ENCODE data around the gene MAN1A1. TPM values are rescaled to one million over a fixed set of nuclear protein-coding genes. Genes with fewer than 3 reads are reported as not detected.

Gene MAN1A1
- total and polyA plus RNA-seq, 4 donors, result 68.2 to 209 (median 148) TPM

GRCh38 chr6:119179062-119179461, 170.5 kb downstream of the MAN1A1 start:
- Histone ChIP-seq H3K4me3 (ENCODE audit: low read depth in 1 of 3, low read length in 3 of 3) (no peak overlapping the region), H3K4me1 (ENCODE audit: control insufficient read depth in 4 of 4, insufficient read depth in 4 of 4, low read length in 3 of 4) (no peaks in the 10 kb centered on the region), H3K27me3 (ENCODE audit: control insufficient read depth in 4 of 4, insufficient read depth in 4 of 4, low read length in 3 of 4) (no peaks in the 10 kb centered on the region), H3K9ac (ENCODE audit: low read depth in 1 of 2, low read length in 2 of 2) (no peak overlapping the region), H3K36me3 (ENCODE audit: control insufficient read depth in 4 of 4, insufficient read depth in 3 of 4, low read depth in 1 of 4, low read length in 3 of 4) (peaks cover 4 to 46% (median 28%) of the 10 kb centered on the region in 4 donors), H3K27ac (ENCODE audit: low read depth in 1 of 2, low read length in 2 of 2) (no peak overlapping the region), H3K9me3 (ENCODE audit: control insufficient read depth in 4 of 4, low read length in 3 of 4) (no peaks in the 10 kb centered on the region)
- WGBS, result 88% methylated on average over 1 of the region's 1 CpG
- TF ChIP-seq MAX (IDR thresholded peaks at IDR 0.05) (no peak), RXRA (IDR thresholded peaks at IDR 0.05) (no peak)
- DNase-seq (ENCODE audit: low spot score), result no peak

GRCh38 chr6:119176445-119176844, 173.1 kb downstream of the MAN1A1 start:
- WGBS, result 76% methylated on average over 3 of the region's 3 CpGs
- Histone ChIP-seq H3K27me3 (ENCODE audit: control insufficient read depth in 4 of 4, insufficient read depth in 4 of 4, low read length in 3 of 4) (no peaks in the 10 kb centered on the region), H3K27ac (ENCODE audit: low read depth in 1 of 2, low read length in 2 of 2) (no peak overlapping the region), H3K9me3 (ENCODE audit: control insufficient read depth in 4 of 4, low read length in 3 of 4) (no peaks in the 10 kb centered on the region), H3K4me1 (ENCODE audit: control insufficient read depth in 4 of 4, insufficient read depth in 4 of 4, low read length in 3 of 4) (no peaks in the 10 kb centered on the region), H3K4me3 (ENCODE audit: low read depth in 1 of 3, low read length in 3 of 3) (no peak overlapping the region), H3K9ac (ENCODE audit: low read depth in 1 of 2, low read length in 2 of 2) (no peak overlapping the region), H3K36me3 (ENCODE audit: control insufficient read depth in 4 of 4, insufficient read depth in 3 of 4, low read depth in 1 of 4, low read length in 3 of 4) (peaks cover 4 to 30% (median 22%) of the 10 kb centered on the region in 4 donors)
- no peak for TF ChIP-seq SP1 (IDR thresholded peaks at IDR 0.05)
- no peak for TF ChIP-seq REST (IDR thresholded peaks at IDR 0.05)
- TF ChIP-seq EGR1 (IDR thresholded peaks at IDR 0.05; ENCODE audit: low read depth in 2 of 2), result no peak
- TF ChIP-seq JUND (IDR thresholded peaks at IDR 0.05), result no peak
- no peak for TF ChIP-seq HNF4A (conservative IDR thresholded peaks at IDR 0.05)
- no peak for TF ChIP-seq TAF1 (conservative IDR thresholded peaks at IDR 0.05)
- no peak for TF ChIP-seq YY1 (IDR thresholded peaks at IDR 0.05)
- no peak for TF ChIP-seq FOXA2 (IDR thresholded peaks at IDR 0.05)
- no peak for TF ChIP-seq GABPA (IDR thresholded peaks at IDR 0.05 in 1 of 2, conservative IDR thresholded peaks at IDR 0.05 in 1 of 2)
- TF ChIP-seq HNF4G (IDR thresholded peaks at IDR 0.05), result no peak
- TF ChIP-seq RAD21 (IDR thresholded peaks at IDR 0.05), result no peak
- no peak for TF ChIP-seq FOXA1 (IDR thresholded peaks at IDR 0.05)
- no peak for TF ChIP-seq NR2F2 (IDR thresholded peaks at IDR 0.05)
- TF ChIP-seq ATF3 (IDR thresholded peaks at IDR 0.05), result no peak
- TF ChIP-seq ZBTB33 (IDR thresholded peaks at IDR 0.05), result no peak
- TF ChIP-seq MAX (IDR thresholded peaks at IDR 0.05), result no peak
- no peak for DNase-seq (ENCODE audit: low spot score)

Data from liver (tissue), 9 donors.